ENCODE results near the gene FOXK2. TPM values are rescaled to one million over a fixed set of nuclear protein-coding genes. Genes with fewer than 3 reads are reported as not detected.

FOXK2 gene
- total RNA-seq, 1 donor from 2014 or later, result 60.4 TPM

- Mint-ChIP-seq H3K27me3 (no peaks in the 10 kb centered on the region), H3K36me3 (ENCODE audit: low read depth) (peaks cover 4% of the 10 kb centered on the region), H3K4me1 (peaks cover 26% of the 10 kb centered on the region), H3K4me3 (peak overlapping the region; percentile 75), H3K9me3 (no peaks in the 10 kb centered on the region), H3K27ac (peak overlapping the region; percentile 93)
- intact Hi-C loops (cut with micrococcal nuclease), result loop anchor here (1.0 to 10.0 kb wide), 8 partner anchors 25 to 472 kb away; partner anchors contain the start of genes CENPX, FOXK2, HEXD and LRRC45
- ATAC-seq (ENCODE audit: low read depth) (peak; percentile 78), DNase-seq (peak; percentile 88)
- TF ChIP-seq CTCF (IDR thresholded peaks at IDR 0.05), result no peak
- ChIA-PET POLR2A (interaction anchor here (0.5 to 5.5 kb wide), 7 partner anchors 14 to 639 kb away, joined by 3 to 43 read pairs (median 11); partner anchors contain the start of genes FOXK2 and NARF), CTCF (interaction anchor here (0.7 to 1.7 kb wide), 3 partner anchors 25 to 110 kb away, joined by 3 to 5 read pairs (median 3); partner anchors contain the start of gene FOXK2)
These were observed 25.1 kb upstream of the FOXK2 start for GRCh38 chr17:82494236-82495055.

GRCh38 chr17:82495844-82496528 is 23.5 kb upstream of the FOXK2 start:
- CTCF ChIA-PET, result interaction anchor here (1.1 kb wide), 1 partner anchor 55 kb away, joined by 3 read pairs; no protein-coding TSS in a partner anchor
- POLR2A ChIA-PET, result interaction anchor here (0.6 to 5.5 kb wide), 7 partner anchors 10 to 198 kb away, joined by 3 to 43 read pairs (median 6); partner anchors contain the start of genes FOXK2 and NARF
- peak overlapping the region; percentile 35 for H3K27ac Mint-ChIP-seq
- DNase-seq (no peak), ATAC-seq (ENCODE audit: low read depth) (no peak)
- no peak for TF ChIP-seq CTCF (IDR thresholded peaks at IDR 0.05)
- H3K9me3 Mint-ChIP-seq, result no peaks in the 10 kb centered on the region
- peaks cover 4% of the 10 kb centered on the region for H3K36me3 Mint-ChIP-seq (ENCODE audit: low read depth)
- peak overlapping the region; percentile 88 for H3K4me3 Mint-ChIP-seq
- no peaks in the 10 kb centered on the region for H3K27me3 Mint-ChIP-seq
- H3K4me1 Mint-ChIP-seq, result peaks cover 23% of the 10 kb centered on the region
- intact Hi-C loops (cut with micrococcal nuclease), result loop anchor here (5.0 to 10.0 kb wide), 2 partner anchors 201 to 474 kb away; partner anchors contain the start of genes CENPX and LRRC45

DNA sequence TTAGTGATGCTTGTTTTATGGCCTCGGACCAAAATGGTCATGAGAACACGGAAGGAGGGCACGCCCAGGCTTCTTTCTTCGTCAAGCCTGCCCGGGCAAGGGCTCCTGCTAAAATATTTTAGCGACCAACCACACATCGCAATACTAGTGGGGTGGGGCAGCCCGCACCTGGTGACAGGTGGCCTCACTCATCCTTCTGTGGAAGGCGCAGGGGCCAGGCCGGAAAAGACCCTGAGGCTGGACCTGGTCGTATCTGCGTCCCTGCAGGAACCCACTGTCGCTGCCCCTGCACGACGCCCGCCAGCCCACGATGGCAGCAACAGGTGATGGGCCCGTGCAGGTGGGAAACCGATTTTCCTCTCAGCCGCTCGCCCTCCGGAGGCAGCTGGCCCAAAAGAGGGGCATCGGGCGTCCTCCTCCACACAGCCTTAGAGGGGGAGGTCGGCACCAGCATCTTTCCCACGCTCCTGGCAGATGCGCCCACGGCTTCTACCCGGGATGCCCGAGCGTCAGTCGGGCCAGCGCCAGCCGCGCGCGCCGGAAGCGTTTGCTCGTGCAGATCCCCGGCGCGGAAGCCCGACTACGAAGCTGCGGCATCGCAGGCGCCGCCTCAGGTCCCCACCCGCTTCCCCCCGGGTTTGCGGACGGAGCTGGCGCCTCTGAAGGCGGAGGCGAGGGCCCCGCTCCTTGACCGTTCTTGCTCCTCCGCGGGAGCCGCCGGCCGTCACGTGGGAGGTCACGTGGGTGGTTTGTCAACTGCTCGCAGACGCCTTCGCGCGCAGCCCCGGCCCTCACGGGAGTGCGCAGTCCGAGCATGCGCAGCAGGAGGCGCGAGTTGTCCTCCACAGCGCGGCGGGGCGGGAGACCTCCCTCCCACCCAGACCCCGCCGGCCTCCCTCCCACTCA is 22.8 kb upstream of the FOXK2 start:
- H3K36me3 Mint-ChIP-seq (ENCODE audit: low read depth), result peaks cover 4% of the 10 kb centered on the region
- ChIA-PET POLR2A (interaction anchor here (0.6 to 5.5 kb wide), 6 partner anchors 11 to 92 kb away, joined by 4 to 43 read pairs (median 6); partner anchors contain the start of genes FOXK2 and NARF), CTCF (interaction anchor here (1.1 kb wide), 1 partner anchor 54 kb away, joined by 3 read pairs; no protein-coding TSS in a partner anchor)
- ATAC-seq (ENCODE audit: low read depth) (peak; percentile 68), DNase-seq (peak; percentile 93)
- H3K9me3 Mint-ChIP-seq, result no peaks in the 10 kb centered on the region
- intact Hi-C loops (cut with micrococcal nuclease), result loop anchor here (5.0 to 10.0 kb wide), 2 partner anchors 202 to 474 kb away; partner anchors contain the start of genes CENPX and LRRC45
- no peak for TF ChIP-seq CTCF (IDR thresholded peaks at IDR 0.05)
- peak overlapping the region; percentile 88 for H3K4me3 Mint-ChIP-seq
- peaks cover 23% of the 10 kb centered on the region for H3K4me1 Mint-ChIP-seq
- no peaks in the 10 kb centered on the region for H3K27me3 Mint-ChIP-seq
- peak overlapping the region; percentile 20 for H3K27ac Mint-ChIP-seq

DNA sequence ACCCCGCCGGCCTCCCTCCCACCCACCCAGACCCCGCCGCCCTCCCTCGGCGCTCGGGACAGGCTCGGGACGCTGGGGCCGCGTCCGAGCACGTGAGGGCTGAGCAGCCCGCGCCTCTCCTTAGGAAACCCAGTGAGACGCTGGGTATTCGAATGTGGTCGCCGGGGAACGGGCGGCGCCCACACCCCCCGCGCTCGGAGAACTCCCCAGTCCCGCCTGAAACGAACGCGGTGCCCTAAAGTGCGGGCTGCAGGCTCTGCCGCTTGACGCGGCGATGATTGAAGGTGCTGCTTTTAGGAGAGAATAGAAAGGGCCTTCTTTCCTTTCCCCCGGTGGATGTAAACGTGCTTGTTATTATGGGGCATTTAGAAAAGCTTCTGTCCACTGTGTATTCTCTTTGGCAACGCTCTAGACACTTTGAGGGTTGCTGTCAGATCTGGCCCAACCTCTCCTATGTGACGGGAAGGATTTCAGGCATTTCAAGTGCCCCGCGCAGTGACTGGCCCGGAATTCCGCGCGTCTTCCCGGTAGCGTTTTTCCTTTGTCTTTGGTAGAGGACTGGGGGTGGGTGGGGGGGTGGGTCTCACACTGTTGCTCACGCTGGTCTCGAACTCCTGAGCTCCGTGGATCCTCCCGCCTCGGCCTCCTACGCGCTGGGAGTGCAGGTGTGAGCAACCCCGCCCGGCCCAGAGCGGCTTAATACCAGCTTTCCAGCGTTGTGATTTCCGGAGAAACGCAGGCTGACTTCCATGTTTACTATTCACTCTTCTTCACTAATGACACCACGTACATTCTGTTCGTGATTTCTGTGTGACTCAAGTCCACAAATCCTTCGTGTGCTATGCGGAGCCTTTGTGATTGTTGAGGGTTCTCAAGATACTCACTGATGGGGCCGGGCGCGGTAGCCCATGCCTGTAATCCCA is 21.8 kb upstream of the FOXK2 start:
- Mint-ChIP-seq H3K4me1 (peaks cover 23% of the 10 kb centered on the region), H3K4me3 (peak overlapping the region; percentile 88), H3K27ac (peak overlapping the region; percentile 85), H3K27me3 (no peaks in the 10 kb centered on the region), H3K9me3 (no peaks in the 10 kb centered on the region), H3K36me3 (ENCODE audit: low read depth) (peaks cover 4% of the 10 kb centered on the region)
- DNase-seq, result peak; percentile 56
- POLR2A ChIA-PET, result interaction anchor here (0.6 to 5.5 kb wide), 8 partner anchors 10 to 460 kb away, joined by 3 to 43 read pairs (median 4); partner anchors contain the start of genes DCXR, FOXK2 and NARF
- TF ChIP-seq CTCF (IDR thresholded peaks at IDR 0.05), result no peak
- CTCF ChIA-PET, result no interaction called here
- intact Hi-C loops (cut with micrococcal nuclease), result loop anchor here (5.0 to 10.0 kb wide), 2 partner anchors 203 to 475 kb away; partner anchors contain the start of genes CENPX and LRRC45
- peak; percentile 33 for ATAC-seq (ENCODE audit: low read depth)

Data from activated B cell treated with CpG ODN at 0.5 μM for 24 hours (primary cell).